BJ (cell line): ENCODE measurements around the gene GAN. TPM values are rescaled to one million over a fixed set of nuclear protein-coding genes. Genes with fewer than 3 reads are reported as not detected.
"Not testable (repeated sequence)": the region's sequence is repeated elsewhere in the genome, so short reads cannot be mapped to it uniquely, and the experiment has no call there.

ENCODE experiments used
- CTCF ChIA-PET: fragments of 350-600 bp; formaldehyde crosslinking; extraction: SDS; loops from one replicate; lab custom pipeline; 2021; ENCODE audit warnings: antibody characterized with exemption, inconsistent platforms; lab: Yijun Ruan, JAX
- POLR2A ChIA-PET: fragments of 300-600 bp; sonication (Branson Sonifier 250); formaldehyde crosslinking; extraction: SDS; loops from one replicate; lab custom pipeline; 2021; ENCODE audit warnings: antibody characterized with exemption; lab: Charles Lee
- DNase-seq: peaks from one replicate; pipeline ENCODE4 v3.0.0-alpha.2; 2011; ENCODE audit warnings: low read depth
- H3K27me3 ChIP-seq: 2 replicates; pipeline ENCODE4 v1.6.0; 2011; ENCODE audit warnings: low read length; ENCODE audit not compliant: control insufficient read depth, insufficient read depth
- H3K36me3 ChIP-seq: 2 replicates; pipeline ENCODE4 v1.5.1; 2011; ENCODE audit warnings: low read length; ENCODE audit not compliant: control insufficient read depth, insufficient read depth
- H3K4me3 ChIP-seq: 2 replicates; pipeline ENCODE4 v1.5.1; 2011; ENCODE audit warnings: low read depth, mild to moderate bottlenecking, control low read depth, low read length
- polyA plus RNA-seq: library from polyadenylated mRNA; depleted of rRNA; stranded (reverse); fragments of >200 nt; gene quantifications from 2 replicates; pipeline ENCODE4 v1.2.3, GENCODE V29; 2011
- TF ChIP-seq, protein P1 (sequence below): IDR thresholded peaks from 2 replicates; pipeline ENCODE4 v1.5.1; 2011; ENCODE audit warnings: low read depth, mild to moderate bottlenecking, control low read depth, inconsistent platforms, low read length, moderate library complexity; ENCODE audit not compliant: insufficient read depth

GAN gene
- polyA plus RNA-seq, 1 experiment: 2.1 TPM

DNA sequence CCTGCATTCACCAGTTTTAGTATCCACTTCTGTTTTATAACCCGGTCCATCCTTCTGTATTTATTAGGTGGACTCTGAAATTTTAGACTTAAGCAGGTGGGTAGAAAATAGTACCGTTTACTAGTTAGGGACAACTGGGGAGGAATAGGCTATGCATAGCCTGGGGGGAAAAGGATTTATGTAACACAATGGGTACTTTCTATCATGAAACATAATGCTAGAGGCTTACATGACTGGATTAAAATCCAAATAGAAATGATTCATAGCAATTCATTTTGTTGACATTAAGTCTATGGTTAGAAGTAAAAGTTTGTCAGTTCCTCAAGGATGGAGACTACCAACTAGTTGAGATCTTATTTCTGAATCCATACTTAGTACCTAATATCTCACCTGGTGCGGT lies 18.6 kb downstream of the GAN start:
- TF ChIP-seq, protein P1, sequence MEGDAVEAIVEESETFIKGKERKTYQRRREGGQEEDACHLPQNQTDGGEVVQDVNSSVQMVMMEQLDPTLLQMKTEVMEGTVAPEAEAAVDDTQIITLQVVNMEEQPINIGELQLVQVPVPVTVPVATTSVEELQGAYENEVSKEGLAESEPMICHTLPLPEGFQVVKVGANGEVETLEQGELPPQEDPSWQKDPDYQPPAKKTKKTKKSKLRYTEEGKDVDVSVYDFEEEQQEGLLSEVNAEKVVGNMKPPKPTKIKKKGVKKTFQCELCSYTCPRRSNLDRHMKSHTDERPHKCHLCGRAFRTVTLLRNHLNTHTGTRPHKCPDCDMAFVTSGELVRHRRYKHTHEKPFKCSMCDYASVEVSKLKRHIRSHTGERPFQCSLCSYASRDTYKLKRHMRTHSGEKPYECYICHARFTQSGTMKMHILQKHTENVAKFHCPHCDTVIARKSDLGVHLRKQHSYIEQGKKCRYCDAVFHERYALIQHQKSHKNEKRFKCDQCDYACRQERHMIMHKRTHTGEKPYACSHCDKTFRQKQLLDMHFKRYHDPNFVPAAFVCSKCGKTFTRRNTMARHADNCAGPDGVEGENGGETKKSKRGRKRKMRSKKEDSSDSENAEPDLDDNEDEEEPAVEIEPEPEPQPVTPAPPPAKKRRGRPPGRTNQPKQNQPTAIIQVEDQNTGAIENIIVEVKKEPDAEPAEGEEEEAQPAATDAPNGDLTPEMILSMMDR: no peak
- H3K36me3 ChIP-seq: no peaks in the 10 kb centered on the region
- H3K4me3 ChIP-seq: no peak overlapping the region
- no peak for DNase-seq
- ChIA-PET POLR2A (no interaction called here), CTCF (no interaction called here)
- H3K27me3 ChIP-seq: no peaks in the 10 kb centered on the region

DNA sequence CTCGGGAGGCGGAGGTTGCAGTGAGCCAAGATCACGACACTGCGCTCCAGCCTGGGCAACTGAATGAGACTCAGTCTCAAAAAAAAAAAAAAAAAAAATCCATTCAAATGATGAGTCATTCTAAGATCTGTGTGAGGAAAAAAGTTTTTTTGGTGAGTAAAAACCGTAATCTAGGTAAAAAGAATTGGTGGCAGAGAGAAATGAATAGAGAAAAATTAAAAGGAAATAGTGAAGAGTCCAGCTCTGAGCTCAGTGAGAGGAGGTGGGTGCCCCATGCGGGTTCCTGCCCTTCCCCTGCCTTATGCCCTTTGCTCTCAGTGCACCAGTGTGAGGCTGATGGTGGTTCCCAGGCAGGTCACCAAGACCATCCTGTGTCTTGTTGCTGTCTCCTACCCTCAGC lies 20.9 kb downstream of the GAN start:
- CTCF ChIA-PET: no interaction called here
- Histone ChIP-seq H3K36me3 (no peaks in the 10 kb centered on the region), H3K27me3 (no peaks in the 10 kb centered on the region), H3K4me3 (no peak overlapping the region)
- TF ChIP-seq, protein P1: no peak
- POLR2A ChIA-PET: no interaction called here
- no peak for DNase-seq

DNA sequence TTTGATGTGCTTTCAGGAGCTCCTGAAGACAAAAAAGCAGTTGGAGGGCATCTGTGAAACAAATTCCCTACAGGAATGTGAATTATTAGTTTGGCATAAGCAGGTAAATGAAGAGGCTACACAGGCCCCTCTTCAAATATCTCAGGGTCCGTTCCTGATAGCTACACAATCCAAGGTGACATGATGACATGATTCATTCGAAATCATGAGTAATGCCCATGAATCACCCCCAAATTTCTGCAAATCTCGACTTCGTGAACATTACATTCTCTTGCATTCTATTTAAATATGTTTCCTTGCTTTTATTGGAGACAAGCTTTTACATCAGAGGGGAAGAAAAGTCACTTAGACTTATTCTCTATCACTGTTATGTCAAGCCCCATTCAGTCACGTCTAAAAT lies 22.3 kb downstream of the GAN start:
- DNase-seq: no peak
- H3K36me3 ChIP-seq: no peaks in the 10 kb centered on the region
- ChIA-PET POLR2A (no interaction called here), CTCF (no interaction called here)
- TF ChIP-seq, protein P1: no peak
- no peaks in the 10 kb centered on the region for H3K27me3 ChIP-seq
- no peak overlapping the region for H3K4me3 ChIP-seq

DNA sequence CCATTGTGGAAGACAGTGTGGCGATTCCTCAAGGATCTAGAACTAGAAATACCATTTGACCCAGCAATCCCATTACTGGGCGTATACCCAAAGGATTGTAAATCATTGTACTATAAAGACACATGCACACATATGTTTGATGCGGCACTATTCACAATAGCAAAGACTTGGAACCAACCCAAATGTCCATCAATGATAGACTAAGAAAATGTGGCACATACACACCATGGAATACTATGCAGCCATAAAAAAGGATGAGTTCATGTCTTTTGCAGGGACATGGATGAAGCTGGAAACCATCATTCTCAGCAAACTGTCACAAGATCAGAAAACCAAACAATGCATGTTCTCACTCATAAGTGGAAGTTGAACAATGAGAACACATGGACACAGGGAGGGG lies 30.4 kb downstream of the GAN start:
- H3K4me3 ChIP-seq, H3K36me3 ChIP-seq, CTCF ChIA-PET, H3K27me3 ChIP-seq, POLR2A ChIA-PET, DNase-seq: not testable (repeated sequence)

DNA sequence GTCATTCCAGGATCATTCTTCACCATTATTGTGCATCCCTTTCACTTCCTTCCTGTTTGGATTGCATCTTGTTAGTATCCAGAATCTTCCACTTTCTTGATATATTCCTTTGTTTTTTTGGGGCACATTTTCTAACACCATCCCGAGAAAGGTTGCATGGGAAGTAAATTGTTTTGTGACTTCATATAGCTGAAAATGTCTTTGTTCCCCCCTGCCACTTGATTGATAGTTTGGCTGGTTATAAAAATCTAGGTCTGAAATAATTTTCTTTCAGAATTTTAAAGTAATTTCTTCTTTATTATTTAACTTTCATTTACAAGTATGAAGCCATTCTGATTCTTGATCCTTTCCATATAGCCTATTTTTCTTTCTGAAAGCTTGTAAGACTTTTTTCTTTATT lies 32.7 kb downstream of the GAN start:
- Histone ChIP-seq H3K36me3 (no peaks in the 10 kb centered on the region; the same call in 1 of the 2 replicates), H3K4me3 (no peak overlapping the region), H3K27me3 (no peaks in the 10 kb centered on the region)
- ChIA-PET CTCF (interaction anchor here (2.3 kb wide), 1 partner anchor 18 kb away, joined by 7 read pairs; no protein-coding TSS in a partner anchor), POLR2A (interaction anchor here (0.7 kb wide), 1 partner anchor 42 kb away, joined by 3 read pairs; no protein-coding TSS in a partner anchor)
- no peak for DNase-seq
- TF ChIP-seq, protein P1: no peak

DNA sequence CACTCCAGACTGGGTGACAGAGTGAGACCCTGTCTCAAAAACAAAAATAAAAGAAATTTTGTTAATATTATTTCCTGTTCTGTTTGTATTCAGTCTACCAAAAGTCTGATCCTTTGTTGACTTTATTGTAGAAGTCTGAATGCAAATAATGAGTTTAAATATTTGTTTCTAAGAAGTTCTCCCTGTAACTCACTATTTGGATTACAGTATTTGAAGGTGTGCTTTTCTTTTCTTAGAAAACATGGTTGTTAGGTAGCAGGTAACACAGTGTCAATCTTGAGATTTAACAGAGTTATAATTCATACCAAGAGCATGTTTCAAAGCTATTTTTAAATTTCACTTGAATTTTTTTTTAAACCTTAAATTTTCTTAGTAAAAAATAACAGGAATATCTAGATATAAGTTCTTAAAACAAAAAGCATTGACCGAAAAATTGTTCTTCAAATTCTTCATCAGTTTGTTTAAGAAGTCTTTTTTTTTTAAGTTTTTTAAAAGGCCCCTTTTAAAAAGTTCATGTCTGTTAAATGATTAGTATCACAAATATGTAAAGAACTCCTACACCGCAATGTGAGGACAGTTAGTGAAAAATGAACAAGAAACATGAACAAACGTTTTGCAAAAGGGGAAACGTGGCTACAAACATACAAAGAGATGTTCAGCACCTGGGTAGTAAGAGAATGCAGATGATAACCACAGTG lies 35.0 kb downstream of the GAN start:
- Histone ChIP-seq H3K4me3 (no peak overlapping the region), H3K27me3 (no peaks in the 10 kb centered on the region), H3K36me3 (no peaks in the 10 kb centered on the region; the same call in 1 of the 2 replicates)
- no peak for DNase-seq
- ChIA-PET POLR2A (no interaction called here), CTCF (no interaction called here)
- TF ChIP-seq, protein P1: no peak
